PFSK-1 (cell line): ENCODE measurements around the gene LHFPL3.

Source experiments
- POLR2AphosphoS5 ChIP-seq: IDR thresholded peaks from 2 replicates; pipeline ENCODE4 v1.6.1; 2012; ENCODE audit warnings: low read depth, mild to moderate bottlenecking, control low read depth, low read length, moderate library complexity
- REST ChIP-seq, 2 experiments: IDR thresholded peaks; 2 replicates each; pipeline versions ENCODE4 v1.6.1 to v1.8.0; 2011 to 2012; ENCODE audit warnings: low read depth in 2 of 2, low read length in 2 of 2, control low read depth in 1 of 2, inconsistent platforms in 1 of 2, mild to moderate bottlenecking in 1 of 2, moderate library complexity in 1 of 2; ENCODE audit not compliant: insufficient read depth in 1 of 2
- SIN3A ChIP-seq: IDR thresholded peaks from 2 replicates; pipeline ENCODE4 v1.6.1; 2012; ENCODE audit warnings: mild to moderate bottlenecking, low read length, moderate library complexity, borderline replicate concordance; ENCODE audit not compliant: insufficient read depth
- TAF1 ChIP-seq: IDR thresholded peaks from 2 replicates; pipeline ENCODE4 v1.6.1; 2012; ENCODE audit warnings: low read length, control low read depth, borderline replicate concordance; ENCODE audit not compliant: insufficient read depth

GRCh38 chr7:104625956-104626355 is 297.6 kb downstream of the LHFPL3 start:
- TF ChIP-seq SIN3A = no peak
- no peak for TF ChIP-seq REST (IDR thresholded peaks at IDR 0.05; ENCODE audit: insufficient read depth in 1 of 2, low read depth in 2 of 2, low read length in 2 of 2)
- no peak for TF ChIP-seq TAF1
- TF ChIP-seq POLR2AphosphoS5 = no peak
